Peyer's patch (tissue), 4 donors: Measurements from ENCODE around the gene DDX19B.

Experiments used
- CTCF ChIP-seq, 6 experiments: fragments of 450-650 bp in 4 of 6; fragments of 200-600 bp in 2 of 6; sonication (generic) in 1 of 6; IDR thresholded peaks; one replicate each; pipeline ENCODE4 v1.5.1; 2017 to 2019; ENCODE audit warnings: antibody characterized with exemption in 6 of 6, mild to moderate bottlenecking in 3 of 6, moderate library complexity in 1 of 6
- POLR2A ChIP-seq, 2 donors: fragments of 450-650 bp; IDR thresholded peaks; one replicate each; pipeline ENCODE4 v1.5.1; 2017; ENCODE audit warnings: antibody characterized with exemption in 2 of 2, mild to moderate bottlenecking in 2 of 2, moderate library complexity in 2 of 2

DNA sequence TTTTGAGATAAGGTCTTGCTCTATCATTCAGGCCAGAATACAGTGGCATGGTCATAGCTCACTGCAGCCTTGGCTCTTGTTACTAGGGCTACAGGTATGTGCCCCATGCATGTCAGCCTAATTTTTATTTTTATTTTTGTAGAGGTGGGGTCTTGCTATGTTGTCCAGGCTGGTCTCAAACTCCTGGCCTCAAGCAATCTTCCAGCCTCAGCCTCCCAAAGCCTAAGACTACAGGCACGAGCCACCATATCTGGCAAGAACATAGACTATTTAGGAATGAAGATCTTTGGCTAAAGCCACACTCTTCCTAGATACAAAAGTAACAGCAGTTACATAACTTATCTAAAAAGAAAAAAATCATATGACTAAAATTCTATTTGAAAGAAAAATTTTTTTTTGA is 32.1 kb downstream of the DDX19B start:
- TF ChIP-seq CTCF (IDR thresholded peaks at IDR 0.05) (no peak), POLR2A (IDR thresholded peaks at IDR 0.05) (no peak)
